ENCODE measurements around the gene YBX1.
"Not testable (repeated sequence)": the region's sequence is repeated elsewhere in the genome, so short reads cannot be mapped to it uniquely, and the experiment has no call there.

GRCh38 chr1:42725820-42726219, 43.6 kb downstream of the YBX1 start:
- not testable (repeated sequence) for TF ChIP-seq CTCF (IDR thresholded peaks at IDR 0.05; ENCODE audit: low read length); EZH2 (optimal IDR thresholded peaks at IDR 0.05; ENCODE audit: low read depth, low read length); EZH2phosphoT487 (IDR thresholded peaks at IDR 0.05; ENCODE audit: low read length)

Measured in MM.1S (cell line).